ENCODE results near the gene PCDH9.

Gene PCDH9

GRCh38 chr13:67229481-67230403, at the start of gene PCDH9:
PCDH9 (minus strand) TSS chr13:67230336; CDS start chr13:67228440, 1,896 bp downstream.
- DNase-seq (ENCODE audit: low read depth, low spot score) = no peak

GRCh38 chr13:67278235-67278634, 48.1 kb upstream of the PCDH9 start:
- DNase-seq (ENCODE audit: low read depth, low spot score) = peak; percentile 45

GRCh38 chr13:67277581-67277980, 47.4 kb upstream of the PCDH9 start:
- DNase-seq (ENCODE audit: low read depth, low spot score) = no peak

GRCh38 chr13:67275351-67275960, 45.3 kb upstream of the PCDH9 start:
- no peak for DNase-seq (ENCODE audit: low read depth, low spot score)

- DNase-seq (ENCODE audit: low read depth, low spot score) = no peak
Measured at GRCh38 chr13:67273001-67273400, 42.9 kb upstream of the PCDH9 start.

DNA sequence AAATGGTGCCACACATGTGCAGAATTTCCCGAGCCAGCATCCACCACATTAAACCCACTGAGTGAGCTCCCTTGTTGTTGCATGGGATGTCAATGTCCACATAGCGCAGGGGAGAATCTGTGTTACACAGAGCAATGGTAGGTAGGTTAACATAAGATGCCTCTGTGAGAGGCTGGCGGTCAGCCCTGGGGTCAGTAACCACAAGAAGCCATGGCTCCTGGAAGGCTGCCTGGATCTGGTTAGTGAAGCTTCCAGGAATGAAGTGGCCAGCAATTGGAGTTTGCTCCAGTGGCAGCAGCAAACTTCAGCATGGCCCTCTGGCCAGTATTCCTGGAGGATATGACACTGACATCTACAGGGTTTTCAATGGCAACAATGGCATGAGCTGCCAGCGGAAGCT, 37.0 kb upstream of the PCDH9 start:
- DNase-seq (ENCODE audit: low read depth, low spot score) = no peak

GRCh38 chr13:67259208-67259607, 29.1 kb upstream of the PCDH9 start:
- DNase-seq (ENCODE audit: low read depth, low spot score) = no peak

DNA sequence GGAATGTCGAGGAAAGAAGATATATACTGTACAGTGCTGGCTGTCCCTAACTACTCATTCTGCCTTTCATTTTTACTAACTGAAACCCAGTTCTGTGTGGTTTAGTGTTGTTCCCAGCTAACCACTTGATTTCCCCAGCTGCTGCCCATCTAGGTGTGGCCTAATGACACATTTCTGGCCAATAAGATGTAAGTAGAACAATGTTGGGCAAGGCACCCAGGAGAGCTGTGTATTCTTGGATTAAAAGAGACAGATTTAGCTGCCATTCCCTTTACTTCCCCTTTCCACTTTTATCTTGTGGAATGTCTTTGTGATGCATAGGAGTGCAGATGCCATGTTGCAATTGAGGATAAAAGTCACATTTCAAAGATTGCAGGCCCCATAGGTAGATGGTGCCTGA, 28.3 kb upstream of the PCDH9 start:
- no peak for DNase-seq (ENCODE audit: low read depth, low spot score)

DNA sequence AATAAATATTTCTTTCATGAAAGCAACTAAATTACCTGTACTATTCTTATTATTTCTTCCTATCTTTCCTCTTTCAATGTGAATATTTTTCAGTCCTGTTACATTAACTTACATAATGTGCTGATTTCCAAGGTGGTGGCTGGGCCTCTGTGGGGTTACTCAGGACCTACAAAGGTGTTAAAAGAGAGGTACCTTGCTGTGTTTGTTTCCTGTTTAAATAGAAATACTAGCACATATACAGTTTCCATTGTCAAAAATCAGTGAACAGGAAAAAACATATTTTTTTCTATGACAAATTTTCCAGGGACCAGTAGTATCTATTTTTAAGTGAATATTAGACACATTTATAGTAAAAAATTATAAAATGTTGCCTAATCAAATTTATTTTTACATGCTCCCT, 8.7 kb upstream of the PCDH9 start:
- DNase-seq (ENCODE audit: low read depth, low spot score) = no peak

DNA sequence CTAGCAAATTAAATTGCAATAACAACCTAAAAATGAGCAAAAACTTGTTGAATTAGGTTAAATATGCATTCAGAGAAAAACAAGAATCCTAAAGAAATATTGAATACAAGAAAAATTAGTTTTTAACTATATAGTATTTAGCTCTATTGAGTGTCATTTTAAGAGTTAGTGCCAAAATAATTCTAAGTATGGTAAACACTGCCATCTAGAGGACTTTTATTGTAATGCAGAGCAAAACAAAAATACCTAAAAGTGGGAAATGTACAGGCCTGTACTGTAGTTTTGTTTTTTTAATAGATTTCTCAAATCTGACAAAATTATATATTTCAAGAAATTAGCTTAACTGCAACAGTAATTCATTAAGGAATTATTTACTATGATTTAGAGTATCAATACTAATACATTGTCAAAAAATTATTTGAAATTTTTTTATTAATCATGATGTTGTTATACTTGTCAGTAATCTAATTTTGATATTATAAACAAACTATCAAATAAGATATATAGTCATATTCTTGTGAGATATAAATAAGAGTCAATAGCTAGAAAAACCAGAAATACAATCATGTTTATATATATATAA, 8.2 kb upstream of the PCDH9 start:
- no peak for DNase-seq (ENCODE audit: low read depth, low spot score)

DNA sequence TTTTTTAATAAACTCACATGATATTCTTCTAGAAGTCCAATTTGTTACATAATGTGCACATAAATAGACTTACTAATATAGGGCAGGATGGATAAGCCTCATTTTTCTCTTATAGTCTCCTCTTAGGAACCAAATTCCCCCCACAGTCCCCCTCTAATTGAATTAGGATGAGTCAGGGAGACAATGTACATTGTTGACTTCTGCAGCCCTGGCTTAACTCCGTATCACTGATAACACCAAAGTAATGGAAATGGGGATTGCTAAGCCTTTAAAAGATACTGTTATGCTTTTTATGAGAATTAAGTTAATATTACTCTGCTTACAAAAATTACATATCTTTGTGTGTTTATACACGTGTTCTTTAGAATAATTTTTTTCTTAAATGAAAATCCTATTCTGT, 5.1 kb upstream of the PCDH9 start:
- no peak for DNase-seq (ENCODE audit: low read depth, low spot score)

DNA sequence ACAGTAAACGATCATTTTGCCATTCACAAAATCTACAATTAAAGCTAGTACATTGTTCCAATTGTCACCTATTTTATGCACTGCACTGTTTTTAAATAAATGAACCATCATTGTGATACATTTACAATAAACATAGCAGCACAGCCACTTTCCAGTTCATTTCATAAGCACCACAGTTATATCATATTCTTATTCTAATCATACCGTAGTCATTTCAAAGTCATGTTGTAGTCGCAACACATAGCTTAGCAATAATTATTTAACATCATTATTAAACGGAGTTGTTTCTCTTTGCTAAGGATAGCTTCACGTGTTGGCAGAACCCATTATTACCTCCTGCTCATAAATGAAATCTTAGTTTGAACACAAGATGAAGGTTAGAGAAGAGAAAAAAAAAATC, 2.2 kb upstream of the PCDH9 start:
- no peak for DNase-seq (ENCODE audit: low read depth, low spot score)

DNA sequence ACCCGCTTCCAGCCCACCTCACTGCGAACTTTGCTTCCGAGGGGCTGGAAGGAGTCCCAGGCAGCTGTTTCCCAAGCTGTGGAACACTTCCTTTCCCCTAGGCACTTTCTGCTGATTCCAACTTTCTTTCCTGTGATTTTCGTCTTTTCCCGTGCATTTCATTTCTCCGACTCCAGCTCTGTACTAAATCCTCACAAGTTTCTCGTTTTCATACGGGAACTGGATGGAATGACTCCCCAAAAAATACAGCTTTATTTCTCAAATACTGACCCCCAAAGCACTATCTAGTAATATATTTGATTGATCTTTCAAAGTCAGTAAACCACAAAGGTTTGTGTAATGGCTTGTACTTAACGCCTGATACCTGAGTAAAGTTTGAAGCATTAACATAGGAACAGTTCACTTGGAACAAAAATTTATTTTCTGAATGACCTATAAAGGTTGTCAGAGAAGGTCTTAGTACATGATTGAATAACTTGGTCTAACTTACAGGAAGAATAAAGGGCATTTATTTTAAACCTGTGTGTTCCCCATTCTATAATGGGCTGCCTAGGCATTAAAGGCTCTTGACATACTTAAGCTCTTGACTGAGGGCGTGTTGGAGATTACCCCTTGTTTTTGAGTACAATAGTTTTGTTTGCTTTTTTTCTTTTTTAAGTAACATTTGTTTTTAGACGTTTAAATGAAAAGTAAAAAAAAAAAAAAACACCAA, 1.3 kb upstream of the PCDH9 start:
- DNase-seq (ENCODE audit: low read depth, low spot score) = no peak

GRCh38 chr13:67230404-67231288, 510 bp upstream of the PCDH9 start:
- DNase-seq (ENCODE audit: low read depth, low spot score) = peak; percentile 97

- DNase-seq (ENCODE audit: low read depth, low spot score) = no peak
Measured at GRCh38 chr13:67228916-67229315, 1.2 kb downstream of the PCDH9 start.

DNA sequence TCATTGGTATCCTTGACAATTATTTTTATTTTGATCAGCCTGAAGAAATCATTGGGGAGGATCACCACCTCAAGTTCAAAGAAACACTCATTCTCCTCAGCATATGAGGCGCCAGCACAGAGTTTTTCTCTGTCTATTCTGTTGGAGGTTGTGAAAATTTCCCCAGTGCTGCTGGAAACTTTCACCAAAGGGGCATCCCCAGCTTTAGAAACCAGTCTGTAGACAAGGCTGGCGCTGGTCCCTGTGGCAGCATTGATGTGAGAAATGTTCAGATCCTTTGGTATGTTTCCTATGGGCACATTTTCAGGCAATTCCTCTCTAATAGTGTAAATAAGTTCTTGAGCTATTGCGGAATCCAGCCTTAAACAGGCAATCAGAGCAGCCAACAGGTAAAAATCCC, 2.1 kb downstream of the PCDH9 start:
- DNase-seq (ENCODE audit: low read depth, low spot score) = no peak

DNA sequence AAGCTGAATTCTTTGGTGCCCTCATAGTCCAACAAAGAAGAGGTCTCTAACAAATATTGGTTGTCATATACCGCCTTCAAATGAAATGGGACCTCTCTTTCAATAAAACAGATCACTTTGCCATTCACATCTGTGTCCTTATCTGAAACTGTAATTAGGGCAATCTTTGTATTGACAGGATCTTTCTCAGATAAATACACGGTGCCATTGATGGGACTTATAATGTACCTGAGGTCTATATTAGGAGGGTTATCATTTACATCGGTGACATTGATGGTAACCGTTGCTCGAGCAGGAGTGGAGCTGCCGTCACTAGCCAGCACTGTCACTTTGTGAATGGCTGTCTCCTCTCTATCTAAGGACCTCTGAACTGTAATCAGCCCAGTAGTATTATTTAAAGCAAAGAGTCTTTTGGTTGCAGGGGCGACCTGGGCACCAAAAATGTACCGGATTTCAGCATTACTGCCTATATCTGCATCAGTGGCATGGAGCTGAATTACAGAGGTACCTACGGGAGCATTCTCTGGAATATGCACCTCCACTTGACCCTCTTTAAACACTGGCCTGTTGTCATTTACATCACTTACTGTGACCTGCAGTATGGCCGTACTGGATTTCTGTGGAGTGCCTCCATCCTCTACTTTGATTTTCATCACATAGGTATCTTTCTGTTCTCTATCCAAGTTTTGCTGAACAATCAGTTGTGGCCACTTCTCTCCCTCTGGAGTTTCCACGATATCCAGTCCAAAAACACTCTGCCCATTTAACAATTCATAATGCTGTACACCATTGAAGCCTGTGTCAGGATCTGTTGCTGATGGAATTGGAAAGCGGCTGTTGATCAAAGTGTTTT, 2.8 kb downstream of the PCDH9 start:
- no peak for DNase-seq (ENCODE audit: low read depth, low spot score)

DNA sequence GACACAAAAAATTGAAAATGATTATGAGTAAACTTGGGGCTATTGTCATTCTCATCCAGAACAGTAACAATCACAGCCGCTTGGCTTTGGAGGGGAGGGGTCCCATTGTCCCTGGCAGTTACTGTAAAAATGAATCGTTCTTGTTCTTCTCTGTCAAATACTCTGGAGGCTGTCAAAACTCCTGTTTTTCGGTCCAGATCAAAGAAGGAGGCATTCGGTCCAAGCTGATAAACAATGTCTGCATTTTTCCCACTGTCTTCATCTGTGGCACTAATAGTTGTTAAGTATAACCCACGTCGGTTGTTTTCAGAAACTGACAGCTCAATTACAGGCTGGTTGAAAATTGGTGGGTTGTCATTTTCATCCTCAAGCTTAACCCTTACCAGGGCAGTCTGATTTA, 3.4 kb downstream of the PCDH9 start:
- no peak for DNase-seq (ENCODE audit: low read depth, low spot score)

GRCh38 chr13:67225252-67226159, 4.6 kb downstream of the PCDH9 start:
- no peak for DNase-seq (ENCODE audit: low read depth, low spot score)
